SJCRH30 (cell line): ENCODE data around the gene CRYBG1. TPM values are rescaled to one million over a fixed set of nuclear protein-coding genes. Genes with fewer than 3 reads are reported as not detected.
"Not testable (repeated sequence)": the region's sequence is repeated elsewhere in the genome, so short reads cannot be mapped to it uniquely, and the experiment has no call there.

ENCODE experiments used
- DNase-seq, 2 experiments: peaks; one replicate each; pipeline ENCODE4 v3.0.0-alpha.2; 2015 to 2020
- H3K27ac ChIP-seq: fragments of 250-450 bp; sonication (Bioruptor Pico); 2 replicates; pipeline ENCODE4 v1.5.1; 2020; ENCODE audit warnings: mild to moderate bottlenecking, moderate library complexity
- H3K27me3 ChIP-seq: fragments of 250-450 bp; sonication (Bioruptor Pico); 2 replicates; pipeline ENCODE4 v1.5.1; 2020; ENCODE audit warnings: mild to moderate bottlenecking, moderate library complexity
- H3K36me3 ChIP-seq: fragments of 250-450 bp; sonication (Bioruptor Pico); 2 replicates; pipeline ENCODE4 v1.5.1; 2020; ENCODE audit warnings: mild to moderate bottlenecking, moderate library complexity
- H3K4me1 ChIP-seq: fragments of 250-450 bp; sonication (Bioruptor Pico); 2 replicates; pipeline ENCODE4 v1.5.1; 2020; ENCODE audit warnings: mild to moderate bottlenecking, moderate library complexity
- H3K4me3 ChIP-seq: fragments of 250-450 bp; sonication (Bioruptor Pico); 2 replicates; pipeline ENCODE4 v1.5.1; 2020; ENCODE audit warnings: mild to moderate bottlenecking, moderate library complexity
- H3K9me3 ChIP-seq: fragments of 250-450 bp; sonication (Bioruptor Pico); replicated peaks from 2 replicates; pipeline ENCODE4 v1.5.1; 2020; ENCODE audit warnings: mild to moderate bottlenecking, moderate library complexity
- total RNA-seq: library from RNA; depleted of rRNA; stranded (reverse); fragments of >200 nt; shearing (Covaris generic); gene quantifications from 2 replicates; pipeline ENCODE4 v1.2.3, GENCODE V29; 2014

The CRYBG1 gene
- total RNA-seq, 1 experiment from 2014 or later = not detected

DNA sequence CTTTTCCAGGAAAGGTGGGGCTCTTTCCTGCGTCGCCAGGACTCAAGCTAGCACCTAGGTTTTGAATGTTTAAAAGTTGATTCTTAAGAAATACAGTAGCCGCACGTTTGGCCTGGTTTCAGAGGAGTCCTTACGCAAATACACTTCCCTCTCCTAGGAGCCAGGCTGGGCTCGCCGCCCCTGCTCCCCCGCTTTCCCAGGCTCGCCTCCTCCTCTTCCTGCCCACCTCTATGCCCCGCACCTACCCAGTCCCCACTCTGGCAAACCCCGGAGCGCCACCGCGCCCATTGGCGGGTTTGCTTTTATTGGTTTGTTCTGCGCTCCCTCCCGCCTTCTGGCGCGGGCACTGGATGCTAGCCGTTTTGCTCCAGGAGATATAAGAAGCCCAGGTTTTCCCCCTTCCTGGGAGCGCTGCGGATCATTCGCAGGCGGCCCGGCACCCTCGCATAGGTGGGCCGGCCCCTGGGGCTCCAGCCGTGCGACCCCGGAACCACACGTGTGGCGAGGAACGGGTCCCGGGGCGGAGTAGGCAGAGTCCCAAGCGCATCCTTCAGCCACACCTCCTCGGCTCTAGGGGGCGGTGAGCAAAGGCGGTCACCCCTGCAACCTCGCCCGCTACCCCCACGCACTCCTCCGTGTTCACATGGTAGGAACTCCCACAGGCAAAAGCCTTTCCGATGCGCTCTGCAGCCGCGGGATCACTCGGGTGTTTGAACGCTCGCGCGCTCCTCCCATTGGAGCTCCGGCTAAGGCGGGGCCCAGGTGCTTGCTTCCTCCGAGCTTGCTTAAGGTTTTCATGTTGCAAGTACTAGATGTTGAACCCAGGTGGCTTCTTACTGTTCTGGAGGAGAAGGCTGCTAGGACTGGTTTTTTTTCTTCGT is 149.8 kb downstream of the CRYBG1 start:
- H3K27me3 ChIP-seq = no peaks in the 10 kb centered on the region
- no peak for DNase-seq
- H3K36me3 ChIP-seq = no peaks in the 10 kb centered on the region
- no peak overlapping the region for H3K27ac ChIP-seq
- no peaks in the 10 kb centered on the region for H3K9me3 ChIP-seq
- H3K4me3 ChIP-seq = no peak overlapping the region
- H3K4me1 ChIP-seq = no peaks in the 10 kb centered on the region

DNA sequence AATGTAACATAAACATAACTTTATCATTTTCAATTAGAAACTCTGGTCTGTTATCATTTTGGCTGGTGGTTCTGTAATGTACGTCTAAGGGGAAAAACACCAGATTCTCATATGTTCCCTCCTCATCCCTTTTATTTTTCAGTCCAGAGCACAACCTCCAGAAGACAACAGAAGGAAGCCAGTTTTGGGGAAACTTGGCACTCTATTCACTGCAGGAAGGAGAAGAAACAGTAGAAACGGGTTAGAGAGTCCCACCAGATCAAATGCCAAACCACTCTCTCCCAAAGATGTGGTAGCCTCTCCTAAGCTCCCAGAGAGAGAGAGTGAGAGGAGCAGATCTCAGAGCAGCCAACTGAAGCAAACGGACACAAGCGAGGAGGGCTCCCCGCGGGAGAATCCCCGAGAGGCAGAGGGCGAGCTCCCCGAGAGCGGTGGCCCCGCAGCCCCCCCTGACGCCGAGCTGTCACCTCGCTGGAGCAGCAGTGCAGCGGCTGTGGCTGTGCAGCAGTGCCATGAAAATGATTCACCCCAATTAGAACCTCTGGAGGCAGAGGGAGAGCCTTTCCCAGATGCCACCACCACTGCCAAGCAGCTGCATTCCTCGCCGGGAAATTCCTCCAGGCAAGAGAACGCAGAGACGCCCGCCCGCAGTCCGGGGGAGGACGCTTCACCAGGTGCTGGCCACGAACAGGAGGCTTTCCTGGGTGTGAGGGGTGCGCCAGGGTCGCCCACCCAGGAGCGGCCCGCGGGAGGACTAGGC is 151.0 kb downstream of the CRYBG1 start:
- Histone ChIP-seq H3K36me3 (no peaks in the 10 kb centered on the region), H3K9me3 (no peaks in the 10 kb centered on the region), H3K27me3 (no peaks in the 10 kb centered on the region), H3K4me3 (no peak overlapping the region), H3K27ac (no peak overlapping the region), H3K4me1 (no peaks in the 10 kb centered on the region)
- DNase-seq = no peak

- H3K27me3 ChIP-seq = no peaks in the 10 kb centered on the region
- H3K4me1 ChIP-seq = no peaks in the 10 kb centered on the region
- no peak overlapping the region for H3K4me3 ChIP-seq
- H3K9me3 ChIP-seq = no peaks in the 10 kb centered on the region
- no peak overlapping the region for H3K27ac ChIP-seq
- no peak for DNase-seq
- H3K36me3 ChIP-seq = no peaks in the 10 kb centered on the region
These were observed 151.8 kb downstream of the CRYBG1 start for GRCh38 chr6:106512048-106512967.

DNA sequence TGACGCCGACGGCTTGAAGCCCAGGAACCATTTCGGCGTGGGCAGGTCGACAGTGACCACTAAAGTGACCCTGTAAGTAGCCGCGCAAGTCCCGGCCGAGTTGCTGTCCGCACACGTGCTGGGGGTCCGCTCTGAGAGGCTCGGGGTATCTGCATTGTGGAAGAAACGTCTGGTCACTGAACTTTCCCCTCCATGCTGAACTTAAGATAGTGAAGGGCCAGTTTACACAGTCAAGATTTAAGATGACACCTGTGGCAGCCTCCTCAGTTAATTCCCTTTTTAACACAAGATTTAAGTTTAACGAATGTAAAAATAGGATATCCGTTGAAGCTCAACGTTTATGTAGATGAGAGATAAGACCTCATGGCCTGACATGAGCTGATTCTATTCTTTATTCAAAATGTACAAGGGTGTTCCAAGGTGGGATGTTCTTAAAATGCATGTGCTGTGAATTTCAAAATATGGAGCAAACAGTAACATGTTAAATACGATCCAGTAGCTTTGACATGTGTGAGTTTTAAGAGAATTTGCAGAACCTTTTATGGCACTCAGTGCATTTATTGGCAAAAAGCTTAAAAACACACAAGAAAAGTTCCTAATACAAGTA is 152.6 kb downstream of the CRYBG1 start:
- H3K4me3 ChIP-seq = no peak overlapping the region
- no peaks in the 10 kb centered on the region for H3K27me3 ChIP-seq
- DNase-seq = no peak
- no peaks in the 10 kb centered on the region for H3K4me1 ChIP-seq
- no peaks in the 10 kb centered on the region for H3K36me3 ChIP-seq
- H3K27ac ChIP-seq = no peak overlapping the region
- H3K9me3 ChIP-seq = no peaks in the 10 kb centered on the region

DNA sequence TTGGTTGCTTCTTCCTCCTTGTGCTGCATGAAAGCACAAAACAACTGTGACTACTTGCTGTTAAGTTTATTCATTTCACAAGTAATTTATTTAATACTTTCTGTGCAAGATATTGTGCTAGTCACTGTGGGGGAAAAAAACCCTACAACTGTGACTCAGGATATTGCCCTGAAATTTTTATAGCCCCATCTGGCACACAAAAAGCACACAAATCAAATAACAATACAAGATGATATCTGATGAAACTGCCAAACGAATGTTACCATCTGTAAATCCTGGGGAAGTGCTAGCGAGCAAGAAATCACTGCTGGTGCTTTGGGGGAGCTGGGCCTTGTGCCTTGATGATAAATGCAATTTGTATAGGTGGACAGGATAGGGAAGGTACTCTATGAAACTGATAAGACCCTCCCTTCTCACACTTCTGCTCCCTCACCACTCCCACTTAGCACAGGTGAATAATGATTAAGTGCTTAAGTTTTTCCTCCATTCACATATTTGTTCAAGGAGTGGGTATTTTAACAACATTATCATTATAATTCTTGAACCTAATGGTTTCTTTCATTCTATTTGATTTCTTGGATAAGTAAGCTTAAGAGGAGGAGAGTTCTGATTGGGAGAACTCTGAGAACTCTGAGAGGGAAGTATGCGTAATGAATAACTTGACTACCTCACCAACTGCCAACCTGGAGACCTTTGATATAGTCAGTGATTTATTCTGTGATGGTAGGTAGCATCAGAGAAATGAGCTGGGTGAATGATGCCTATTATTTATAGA is 153.5 kb downstream of the CRYBG1 start:
- H3K4me1 ChIP-seq = no peaks in the 10 kb centered on the region
- no peaks in the 10 kb centered on the region for H3K9me3 ChIP-seq
- no peaks in the 10 kb centered on the region for H3K27me3 ChIP-seq
- no peak for DNase-seq
- no peak overlapping the region for H3K27ac ChIP-seq
- no peak overlapping the region for H3K4me3 ChIP-seq
- no peaks in the 10 kb centered on the region for H3K36me3 ChIP-seq

DNA sequence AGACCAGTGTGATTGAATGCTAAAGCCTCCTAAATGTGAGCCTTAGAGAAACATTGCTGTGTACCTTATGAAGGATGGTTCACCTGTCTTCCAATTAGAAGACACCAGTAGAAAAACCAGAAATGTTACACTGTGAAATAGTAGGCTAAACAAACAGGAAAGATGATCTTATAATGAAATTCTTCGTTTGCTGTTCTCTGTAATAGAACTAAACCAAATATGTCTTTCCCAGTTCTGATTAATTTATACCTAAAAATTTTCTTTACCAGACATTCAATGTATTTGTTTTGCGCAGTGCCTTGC is 154.0 kb downstream of the CRYBG1 start:
- H3K9me3 ChIP-seq = no peaks in the 10 kb centered on the region
- H3K27ac ChIP-seq = no peak overlapping the region
- H3K4me1 ChIP-seq = 0 out of 2 replicates have a peak, but pooled peaks cover 3% of the 10 kb centered on the region
- H3K36me3 ChIP-seq = no peaks in the 10 kb centered on the region
- H3K4me3 ChIP-seq = no peak overlapping the region
- H3K27me3 ChIP-seq = no peaks in the 10 kb centered on the region
- DNase-seq = no peak

GRCh38 chr6:106515582-106515981 is 155.1 kb downstream of the CRYBG1 start:
- H3K27ac ChIP-seq, DNase-seq, H3K4me3 ChIP-seq, H3K27me3 ChIP-seq, H3K9me3 ChIP-seq, H3K4me1 ChIP-seq, H3K36me3 ChIP-seq: not testable (repeated sequence)

DNA sequence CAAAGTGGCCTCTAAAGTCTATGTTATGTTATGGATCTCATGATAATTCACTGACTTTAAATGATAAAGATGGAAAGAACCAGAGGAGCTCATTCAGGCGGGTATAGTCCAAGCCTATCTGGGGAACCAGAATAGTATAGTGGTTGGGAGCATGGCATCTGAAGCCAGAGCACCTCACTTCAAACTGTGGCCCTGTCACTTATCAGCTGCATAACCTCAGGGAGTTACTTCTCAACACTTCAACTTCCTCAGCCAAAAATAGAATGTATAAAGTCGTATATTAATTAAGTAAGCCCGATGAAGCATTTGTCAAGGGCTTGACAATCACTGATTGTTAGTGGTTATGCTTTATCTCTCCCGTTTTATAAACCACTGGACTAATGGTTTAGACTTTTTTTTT is 156.1 kb downstream of the CRYBG1 start:
- Histone ChIP-seq H3K27ac (no peak overlapping the region), H3K36me3 (no peaks in the 10 kb centered on the region), H3K4me3 (no peak overlapping the region), H3K4me1 (0 out of 2 replicates have a peak, but pooled peaks cover 3% of the 10 kb centered on the region), H3K27me3 (no peaks in the 10 kb centered on the region), H3K9me3 (no peaks in the 10 kb centered on the region)
- no peak for DNase-seq

DNA sequence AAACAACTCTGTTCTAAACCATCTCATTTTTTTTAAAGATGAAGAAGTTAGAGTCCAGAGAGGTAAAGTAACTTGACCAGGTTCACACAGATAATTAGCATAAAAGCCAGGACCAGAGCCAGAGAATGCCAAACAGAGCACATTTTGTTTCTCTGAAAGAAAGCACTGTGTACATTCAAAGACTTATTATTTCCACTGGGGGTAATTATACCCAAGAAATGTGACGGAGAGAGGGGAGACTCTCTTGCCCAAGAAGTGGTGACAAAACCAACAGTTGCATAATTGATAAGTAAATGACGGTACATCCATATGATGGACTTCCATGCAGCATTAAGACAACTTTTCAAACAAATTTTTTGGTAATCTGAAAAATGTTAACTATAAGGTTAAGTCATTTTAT is 157.2 kb downstream of the CRYBG1 start:
- Histone ChIP-seq H3K4me3 (no peak overlapping the region), H3K27me3 (no peaks in the 10 kb centered on the region), H3K9me3 (no peaks in the 10 kb centered on the region), H3K4me1 (0 out of 2 replicates have a peak, but pooled peaks cover 3% of the 10 kb centered on the region), H3K27ac (no peak overlapping the region), H3K36me3 (no peaks in the 10 kb centered on the region)
- DNase-seq = no peak

DNA sequence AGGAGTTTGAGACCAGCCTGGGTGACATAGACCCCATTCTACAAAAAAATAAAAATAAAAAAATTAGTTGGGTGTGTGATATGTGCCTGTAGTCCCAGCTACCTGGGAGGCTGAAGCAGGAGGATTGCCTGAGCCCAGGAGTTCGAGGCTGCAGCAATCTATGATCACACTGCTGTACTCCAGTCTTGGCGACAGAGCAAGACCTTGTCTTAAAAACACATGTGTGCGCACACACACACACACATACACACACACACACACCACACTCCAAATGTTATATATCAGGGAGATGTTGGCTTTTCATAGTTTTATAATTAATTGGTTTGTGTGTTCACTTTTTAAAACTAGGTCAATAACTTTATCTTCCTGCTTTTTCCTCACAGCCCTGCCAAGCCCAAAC is 158.2 kb downstream of the CRYBG1 start:
- no peak overlapping the region for H3K27ac ChIP-seq

GRCh38 chr6:106519460-106520394 is 159.2 kb downstream of the CRYBG1 start:
- no peaks in the 10 kb centered on the region for H3K9me3 ChIP-seq
- H3K27me3 ChIP-seq = no peaks in the 10 kb centered on the region
- no peak overlapping the region for H3K27ac ChIP-seq
- no peaks in the 10 kb centered on the region for H3K36me3 ChIP-seq
- H3K4me3 ChIP-seq = no peak overlapping the region
- 0 out of 2 replicates have a peak, but pooled peaks cover 3% of the 10 kb centered on the region for H3K4me1 ChIP-seq
- peak; percentile 27 to 36 for DNase-seq

More for the DNA sequence above, 158.2 kb downstream of the CRYBG1 start:
- Histone ChIP-seq H3K27me3 (no peaks in the 10 kb centered on the region), H3K4me1 (0 out of 2 replicates have a peak, but pooled peaks cover 3% of the 10 kb centered on the region), H3K36me3 (no peaks in the 10 kb centered on the region), H3K9me3 (no peaks in the 10 kb centered on the region), H3K4me3 (no peak overlapping the region)
- DNase-seq = no peak

DNA sequence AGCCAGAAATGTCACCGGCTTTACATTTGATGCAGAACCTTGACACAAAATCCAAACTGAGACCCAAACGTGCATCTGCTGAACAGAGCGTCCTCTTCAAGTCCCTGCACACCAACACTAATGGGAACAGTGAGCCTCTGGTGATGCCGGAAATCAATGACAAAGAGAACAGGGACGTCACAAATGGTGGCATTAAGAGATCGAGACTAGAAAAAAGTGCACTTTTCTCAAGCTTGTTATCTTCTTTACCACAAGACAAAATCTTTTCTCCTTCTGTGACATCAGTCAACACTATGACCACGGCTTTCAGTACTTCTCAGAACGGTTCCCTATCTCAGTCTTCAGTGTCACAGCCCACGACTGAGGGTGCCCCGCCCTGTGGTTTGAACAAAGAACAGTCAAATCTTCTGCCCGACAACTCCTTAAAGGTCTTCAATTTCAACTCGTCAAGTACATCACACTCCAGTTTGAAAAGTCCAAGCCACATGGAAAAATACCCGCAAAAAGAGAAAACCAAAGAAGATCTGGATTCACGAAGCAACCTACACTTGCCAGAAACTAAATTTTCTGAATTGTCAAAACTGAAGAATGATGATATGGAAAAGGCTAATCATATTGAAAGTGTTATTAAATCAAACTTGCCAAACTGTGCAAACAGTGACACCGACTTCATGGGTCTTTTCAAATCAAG is 160.3 kb downstream of the CRYBG1 start:
- no peak for DNase-seq
- no peaks in the 10 kb centered on the region for H3K9me3 ChIP-seq
- H3K36me3 ChIP-seq = no peaks in the 10 kb centered on the region
- peaks cover 3% of the 10 kb centered on the region; the same call in 1 of the 2 replicates for H3K27me3 ChIP-seq
- 0 out of 2 replicates have a peak, but pooled peaks cover 3% of the 10 kb centered on the region for H3K4me1 ChIP-seq
- no peak overlapping the region for H3K27ac ChIP-seq
- no peak overlapping the region for H3K4me3 ChIP-seq
